ACC112 (cell line): ENCODE results near the gene INS.

ENCODE experiments used
- H2AFZ ChIP-seq: fragments of 200-600 bp; sonication (generic); one replicate; pipeline ENCODE4 v1.6.0; 2017; ENCODE audit warnings: antibody characterized with exemption, low read length; ENCODE audit not compliant: unreplicated experiment
- H3K27ac ChIP-seq: fragments of 200-600 bp; sonication (generic); 2 replicates; pipeline ENCODE4 v1.5.1; 2014; ENCODE audit warnings: low read depth, mild to moderate bottlenecking, antibody characterized with exemption, low read length, moderate library complexity
- H3K27me3 ChIP-seq: fragments of 200-600 bp; sonication (generic); 2 replicates; pipeline ENCODE4 v1.6.1; 2014; ENCODE audit warnings: mild to moderate bottlenecking, antibody characterized with exemption, low read length, moderate library complexity, mixed read lengths; ENCODE audit not compliant: insufficient read depth
- H3K36me3 ChIP-seq: fragments of 200-600 bp; sonication (generic); 2 replicates; pipeline ENCODE4 v1.6.1; 2016; ENCODE audit warnings: mild to moderate bottlenecking, antibody characterized with exemption, low read length, moderate library complexity, mixed read lengths; ENCODE audit not compliant: insufficient read depth
- H3K4me1 ChIP-seq: fragments of 200-600 bp; sonication (generic); one replicate; pipeline ENCODE4 v1.6.1; 2016; ENCODE audit warnings: low read length, mixed read lengths; ENCODE audit not compliant: insufficient read depth, unreplicated experiment, control insufficient read depth
- H3K4me3 ChIP-seq: fragments of 200-600 bp; sonication (generic); 2 replicates; pipeline ENCODE4 v1.5.1; 2014; ENCODE audit warnings: mild to moderate bottlenecking, low read depth, low read length
- H3K79me2 ChIP-seq: fragments of 200-600 bp; sonication (generic); one replicate; pipeline ENCODE4 v1.6.0; 2016; ENCODE audit warnings: low read length; ENCODE audit not compliant: control insufficient read depth, unreplicated experiment, insufficient read depth

Gene INS

GRCh38 chr11:2204361-2205213 lies 43.6 kb upstream of the INS start:
- peaks cover 19% of the 10 kb centered on the region; the same call in 1 of the 2 replicates for H3K27me3 ChIP-seq
- H3K4me1 ChIP-seq = no peaks in the 10 kb centered on the region
- H3K4me3 ChIP-seq = no peak overlapping the region

GRCh38 chr11:2203440-2204259 lies 42.6 kb upstream of the INS start:
- no peaks in the 10 kb centered on the region for H3K36me3 ChIP-seq
- H3K27ac ChIP-seq = no peak overlapping the region
- H3K4me1 ChIP-seq = no peaks in the 10 kb centered on the region
- H2AFZ ChIP-seq = no peak overlapping the region
- peaks cover 18% of the 10 kb centered on the region; the same call in 1 of the 2 replicates for H3K27me3 ChIP-seq
- no peaks in the 10 kb centered on the region for H3K79me2 ChIP-seq
- no peak overlapping the region for H3K4me3 ChIP-seq

More at GRCh38 chr11:2204361-2205213, 43.6 kb upstream of the INS start:
- Histone ChIP-seq H3K36me3 (no peaks in the 10 kb centered on the region), H2AFZ (no peak overlapping the region), H3K79me2 (no peaks in the 10 kb centered on the region), H3K27ac (no peak overlapping the region)

GRCh38 chr11:2202900-2203439 lies 42.0 kb upstream of the INS start:
- Histone ChIP-seq H3K27ac (no peak overlapping the region), H2AFZ (no peak overlapping the region), H3K27me3 (peaks cover 12% of the 10 kb centered on the region; the same call in 1 of the 2 replicates), H3K4me1 (no peaks in the 10 kb centered on the region), H3K4me3 (no peak overlapping the region), H3K79me2 (no peaks in the 10 kb centered on the region), H3K36me3 (no peaks in the 10 kb centered on the region)

- Histone ChIP-seq H3K79me2 (no peaks in the 10 kb centered on the region), H3K27ac (no peak overlapping the region), H2AFZ (no peak overlapping the region), H3K36me3 (no peaks in the 10 kb centered on the region), H3K4me3 (no peak overlapping the region), H3K27me3 (peaks cover 10% of the 10 kb centered on the region; the same call in 1 of the 2 replicates), H3K4me1 (no peaks in the 10 kb centered on the region)
These were observed 41.3 kb upstream of the INS start for GRCh38 chr11:2202071-2202899.

GRCh38 chr11:2201542-2201941 lies 40.5 kb upstream of the INS start:
- Histone ChIP-seq H3K27ac (no peak overlapping the region), H3K4me1 (no peaks in the 10 kb centered on the region), H3K36me3 (no peaks in the 10 kb centered on the region), H2AFZ (no peak overlapping the region), H3K79me2 (no peaks in the 10 kb centered on the region), H3K4me3 (no peak overlapping the region), H3K27me3 (peaks cover 11% of the 10 kb centered on the region)

DNA sequence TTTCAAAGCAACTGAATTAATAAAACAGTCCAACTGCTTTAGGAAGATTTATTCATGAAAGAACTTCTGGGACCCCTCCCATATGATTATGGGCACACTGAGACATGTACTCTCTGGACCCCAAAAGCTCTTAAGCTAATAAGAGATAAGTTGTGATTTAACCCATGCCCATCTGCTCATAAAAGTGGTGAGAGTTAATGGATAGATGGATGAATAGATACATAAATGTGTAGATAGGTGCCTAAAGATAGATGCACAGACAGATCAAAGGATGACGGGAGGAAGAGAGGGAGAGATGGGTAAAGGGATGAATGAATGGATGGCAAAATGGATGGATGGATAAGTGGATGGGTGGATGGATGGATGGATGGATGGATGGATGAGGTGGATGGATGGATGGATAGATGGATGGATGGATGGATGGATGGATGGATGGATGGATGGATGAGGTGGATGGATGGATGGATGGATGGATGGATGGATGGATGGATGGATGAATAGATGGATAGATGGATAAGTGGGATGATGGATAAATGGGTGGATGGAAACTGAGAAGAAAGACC lies 40.0 kb upstream of the INS start:
- H3K27ac ChIP-seq = no peak overlapping the region
- H2AFZ ChIP-seq = no peak overlapping the region
- H3K27me3 ChIP-seq = peaks cover 8% of the 10 kb centered on the region
- no peaks in the 10 kb centered on the region for H3K79me2 ChIP-seq
- no peaks in the 10 kb centered on the region for H3K4me1 ChIP-seq
- no peak overlapping the region for H3K4me3 ChIP-seq
- no peaks in the 10 kb centered on the region for H3K36me3 ChIP-seq

GRCh38 chr11:2200536-2200935 lies 39.5 kb upstream of the INS start:
- Histone ChIP-seq H3K27ac (no peak overlapping the region), H3K4me3 (no peak overlapping the region), H3K27me3 (peaks cover 7% of the 10 kb centered on the region), H3K4me1 (no peaks in the 10 kb centered on the region), H3K79me2 (no peaks in the 10 kb centered on the region), H2AFZ (no peak overlapping the region), H3K36me3 (no peaks in the 10 kb centered on the region)

DNA sequence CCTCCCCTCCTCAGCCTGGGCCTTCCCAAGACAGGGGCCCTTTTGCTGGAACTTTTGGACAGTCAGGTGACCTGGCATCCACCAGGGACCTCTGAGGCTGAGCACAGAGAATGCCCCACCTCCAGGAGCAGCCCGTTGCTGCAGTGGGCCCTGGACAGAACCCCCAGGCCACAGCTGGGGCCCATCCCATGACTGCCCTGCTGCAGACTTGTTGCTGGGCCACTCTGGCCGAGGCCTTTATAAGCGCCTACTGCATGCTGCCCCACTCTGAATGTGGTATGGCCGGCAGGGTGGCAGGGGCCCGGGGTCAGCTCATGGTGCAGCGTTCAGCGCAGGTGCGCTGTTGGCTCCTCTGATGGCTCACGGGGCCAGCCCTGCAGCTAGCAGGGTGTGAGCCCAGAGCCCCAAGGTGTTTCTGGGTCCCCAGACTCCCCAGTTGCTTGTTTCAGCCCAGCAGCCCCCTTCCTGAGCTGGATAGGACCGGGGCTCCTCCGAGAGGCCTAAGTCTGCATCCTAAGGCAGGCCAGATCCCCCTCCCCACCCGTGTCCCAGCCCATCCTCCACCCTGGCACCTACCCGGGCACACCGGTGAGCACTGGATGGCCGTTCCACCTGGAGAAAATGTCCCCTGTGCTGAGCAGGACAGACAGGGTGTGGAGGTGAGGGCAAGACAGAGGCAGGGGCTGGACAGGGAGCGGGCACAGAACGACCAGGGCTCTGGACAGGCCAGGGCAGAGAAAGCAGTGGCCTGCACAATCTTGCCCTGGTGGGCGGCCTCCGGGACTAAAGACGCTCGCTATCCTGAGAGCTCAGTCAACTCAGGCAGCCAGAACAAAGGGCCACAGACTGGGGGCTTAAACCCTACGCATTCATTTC lies 38.7 kb upstream of the INS start:
- Histone ChIP-seq H3K27me3 (peaks cover 7% of the 10 kb centered on the region), H3K4me3 (no peak overlapping the region), H3K4me1 (no peaks in the 10 kb centered on the region), H3K27ac (no peak overlapping the region), H2AFZ (no peak overlapping the region), H3K36me3 (no peaks in the 10 kb centered on the region), H3K79me2 (no peaks in the 10 kb centered on the region)

DNA sequence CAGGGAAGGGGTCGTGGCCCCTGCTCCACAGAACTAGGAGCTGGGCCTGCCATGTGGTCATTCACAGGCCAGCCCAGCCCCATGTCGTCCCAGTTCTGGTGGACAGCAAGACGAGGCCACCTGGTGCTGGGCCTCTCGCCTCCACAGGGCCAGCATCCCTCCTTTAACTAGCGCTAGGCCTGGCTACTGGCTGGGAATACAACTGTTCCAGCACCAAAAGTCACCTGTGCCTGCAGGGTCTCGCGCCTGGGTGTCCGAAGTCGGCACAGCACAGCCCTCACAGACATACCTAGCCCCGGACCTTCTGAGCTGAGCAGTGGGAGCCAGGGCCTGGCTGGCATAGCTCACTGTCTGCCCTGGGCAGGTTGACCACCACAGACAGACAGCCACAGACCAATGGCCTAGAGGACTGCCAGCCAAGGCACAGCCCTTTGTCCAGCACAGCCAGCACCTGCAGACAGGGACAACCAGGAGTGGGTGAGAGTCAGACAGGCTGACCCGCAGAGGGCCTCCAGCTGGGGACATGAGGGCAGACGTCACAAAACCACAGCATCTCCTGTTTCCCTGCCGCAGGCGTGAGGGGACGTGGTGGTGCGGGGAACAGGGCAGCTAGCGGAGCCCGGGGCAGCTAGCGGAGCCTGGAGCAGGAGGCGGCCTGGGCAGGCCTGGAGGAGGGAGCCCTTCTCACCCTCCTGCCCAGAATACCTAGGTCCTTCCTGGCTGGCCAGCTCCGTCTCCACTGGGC lies 37.8 kb upstream of the INS start:
- no peaks in the 10 kb centered on the region for H3K4me1 ChIP-seq
- peaks cover 7% of the 10 kb centered on the region for H3K27me3 ChIP-seq
- H3K79me2 ChIP-seq = no peaks in the 10 kb centered on the region
- no peak overlapping the region for H2AFZ ChIP-seq
- no peak overlapping the region for H3K4me3 ChIP-seq
- no peak overlapping the region for H3K27ac ChIP-seq
- no peaks in the 10 kb centered on the region for H3K36me3 ChIP-seq
